Occipital lobe (tissue), 2 donors: ENCODE measurements around the gene AIFM1. TPM values are rescaled to one million over a fixed set of nuclear protein-coding genes. Genes with fewer than 3 reads are reported as not detected.

Experiments
- DNase-seq: peaks from one replicate; lab custom pipeline; 2025; lab: John Stamatoyannopoulos, UW
- total RNA-seq: library from RNA; depleted of rRNA; stranded (reverse); fragments of >200 nt; gene quantifications from one replicate; pipeline ENCODE4 v1.2.3, GENCODE V29; 2014

Gene AIFM1
- total RNA-seq, 1 donor from 2014 or later = 8.6 TPM

DNA sequence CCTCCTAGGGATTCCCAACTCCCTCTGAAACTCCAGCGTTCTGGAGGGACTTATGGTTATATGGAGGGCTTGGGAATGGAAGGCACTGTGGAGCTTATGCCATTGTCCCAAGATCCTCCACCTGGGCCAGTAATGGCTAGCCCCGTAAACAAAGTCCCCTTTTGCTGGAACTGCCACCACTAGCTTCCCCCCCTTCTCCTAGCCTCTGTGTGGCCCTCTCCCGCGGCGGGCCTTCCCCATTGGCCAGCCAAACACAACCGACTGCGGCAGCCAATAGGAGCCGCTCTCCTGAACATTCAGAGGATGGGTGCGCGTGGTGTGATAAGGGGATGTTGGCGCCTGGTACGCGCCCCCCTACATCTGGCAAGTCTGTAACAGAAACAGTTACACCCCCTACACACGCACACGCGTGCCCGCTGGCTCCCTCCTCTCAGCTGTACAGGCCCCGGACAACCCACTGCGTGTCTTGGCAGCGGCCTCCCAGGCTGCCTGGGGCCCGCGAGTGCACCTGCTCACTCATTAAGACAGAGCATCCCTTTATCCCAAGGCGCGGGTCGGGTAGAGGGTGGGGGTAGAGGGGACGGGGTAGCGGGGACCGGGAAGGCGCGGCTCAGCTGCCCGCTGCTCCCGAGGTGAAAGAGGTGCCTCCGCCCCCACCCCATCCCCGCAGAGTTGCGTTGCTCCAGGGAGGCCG, 5.3 kb upstream of the AIFM1 start:
- peak; percentile 76 for DNase-seq

DNA sequence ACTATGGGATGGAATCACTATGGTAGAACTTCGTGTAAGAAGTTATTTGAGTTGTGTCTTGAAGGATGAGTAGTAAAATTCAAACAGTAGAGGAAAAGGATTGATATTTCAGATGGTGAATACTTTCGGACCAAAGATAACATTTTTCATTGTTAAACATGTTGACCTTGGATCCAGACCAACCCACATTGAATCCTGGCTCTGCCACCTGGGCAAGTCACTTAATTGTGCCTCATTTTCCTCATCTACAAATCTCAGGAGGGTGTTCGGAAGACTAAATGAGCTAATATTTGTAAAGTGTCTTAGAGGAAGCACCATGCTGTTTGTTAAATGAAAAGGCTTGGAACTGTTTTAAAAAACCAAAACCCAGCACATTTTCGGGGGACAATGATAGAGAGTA, 1.4 kb upstream of the AIFM1 start:
- DNase-seq = no peak

DNA sequence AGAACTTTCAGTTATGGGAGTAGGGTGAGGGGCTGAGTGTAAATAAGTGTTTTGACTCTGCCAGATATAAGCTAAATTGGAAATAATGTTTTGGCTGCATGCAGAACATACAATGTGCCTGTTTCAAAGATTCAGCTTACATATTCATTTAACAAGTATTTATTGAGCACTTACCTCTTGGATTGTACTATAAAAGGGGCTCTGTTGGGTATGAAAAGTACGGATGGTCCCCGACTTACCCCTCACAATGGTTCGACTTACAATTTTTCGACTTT, 799 bp upstream of the AIFM1 start:
- no peak for DNase-seq

- peak; percentile 48 for DNase-seq
These were observed 399 bp downstream of the AIFM1 start for GRCh38 chrX:130165181-130165702.

- no peak for DNase-seq
These were observed 2.2 kb downstream of the AIFM1 start for GRCh38 chrX:130163398-130163797.

DNA sequence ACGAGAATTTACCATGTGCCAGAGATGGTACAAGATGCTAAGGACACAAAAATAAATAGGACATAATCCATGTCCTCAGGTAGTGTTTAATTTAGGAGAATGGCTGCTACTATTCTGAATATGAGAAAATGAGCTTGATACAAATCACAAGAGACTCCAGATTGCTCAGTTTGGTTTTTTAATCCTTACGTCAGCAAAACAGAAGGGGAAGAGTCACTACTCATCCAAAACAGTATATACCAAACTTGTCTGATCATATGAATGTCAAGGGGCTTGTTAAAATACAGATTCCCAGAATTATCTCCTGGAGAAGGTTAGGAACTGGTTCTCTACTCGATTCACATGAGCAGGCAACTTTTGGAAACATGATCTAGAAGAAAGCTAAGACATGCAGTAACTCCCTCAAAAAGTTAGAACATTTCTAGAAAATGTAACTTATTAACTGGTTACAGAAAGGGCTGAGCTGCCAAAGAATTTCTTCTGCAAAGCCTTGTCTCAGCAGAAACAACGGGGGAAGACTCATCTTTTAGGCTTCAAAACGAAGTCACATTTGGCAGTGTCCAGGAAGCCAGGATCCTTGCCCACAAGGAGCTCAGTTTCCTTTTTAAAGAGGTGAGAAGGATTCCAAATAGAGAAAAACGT, 3.4 kb downstream of the AIFM1 start:
- no peak for DNase-seq

DNA sequence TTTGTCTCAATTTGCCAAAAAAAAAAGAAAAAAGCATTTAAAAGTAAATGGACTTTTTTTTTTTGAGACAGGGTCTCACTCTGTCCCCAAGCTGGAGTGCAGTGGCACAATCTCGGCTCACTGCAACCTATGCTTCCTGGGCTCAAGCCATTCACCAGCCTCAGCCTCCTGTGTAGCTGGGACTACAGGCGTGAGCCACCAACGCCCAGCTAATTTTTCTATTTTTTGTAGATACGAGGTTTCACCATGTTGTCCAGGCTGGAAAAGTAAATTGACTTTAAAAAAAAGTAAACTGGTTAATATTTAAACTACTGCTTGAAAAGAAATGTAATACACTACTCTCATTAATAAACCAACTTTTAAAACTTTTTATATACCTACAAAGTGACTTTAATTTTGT, 5.9 kb downstream of the AIFM1 start:
- DNase-seq = no peak

DNA sequence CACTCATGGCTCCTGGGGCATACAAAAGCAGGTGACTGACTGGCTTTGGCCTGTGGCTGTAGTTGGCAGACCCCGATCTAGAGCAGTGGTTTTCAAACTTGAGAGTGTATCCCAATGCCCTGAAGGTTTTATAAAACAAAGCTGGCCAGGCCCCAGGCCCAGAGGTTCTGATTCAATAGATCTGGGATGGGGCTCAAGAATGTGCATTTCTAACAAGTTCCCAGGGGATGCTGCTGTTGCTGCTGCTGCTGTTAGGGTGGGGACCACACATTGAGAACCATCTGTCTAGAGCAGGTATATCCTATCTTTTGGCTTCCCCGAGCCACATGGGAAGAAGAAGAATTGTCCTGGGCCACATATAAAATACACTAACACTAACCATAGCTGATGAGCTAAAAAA, 7.3 kb downstream of the AIFM1 start:
- DNase-seq = no peak

DNA sequence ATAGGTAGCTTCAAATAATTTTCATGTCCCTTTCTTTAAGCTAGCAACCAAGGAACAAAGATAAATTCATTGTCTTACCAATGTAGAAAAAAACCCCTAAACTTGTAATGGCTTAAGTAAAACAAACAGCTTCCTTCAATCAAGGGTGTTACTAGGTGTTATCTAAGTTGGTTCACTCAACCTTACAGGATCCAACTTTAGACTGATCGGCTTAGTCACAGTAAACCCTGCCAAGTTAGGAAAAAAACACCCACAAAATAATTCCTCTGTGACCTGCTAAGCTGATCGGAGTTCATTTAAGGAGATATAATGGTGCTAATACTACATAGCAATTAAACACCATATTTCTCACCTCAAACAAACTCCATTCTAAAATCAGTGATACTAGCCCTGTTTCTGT, 10.1 kb downstream of the AIFM1 start:
- no peak for DNase-seq

GRCh38 chrX:130147631-130148030, 18.0 kb downstream of the AIFM1 start:
- no peak for DNase-seq

GRCh38 chrX:130145123-130145522, 20.5 kb downstream of the AIFM1 start:
- DNase-seq = no peak

GRCh38 chrX:130144509-130144908, 21.1 kb downstream of the AIFM1 start:
- no peak for DNase-seq

- no peak for DNase-seq
These were observed 26.0 kb downstream of the AIFM1 start for GRCh38 chrX:130139474-130140201.

GRCh38 chrX:130136961-130137360, 28.7 kb downstream of the AIFM1 start:
- DNase-seq = no peak

DNA sequence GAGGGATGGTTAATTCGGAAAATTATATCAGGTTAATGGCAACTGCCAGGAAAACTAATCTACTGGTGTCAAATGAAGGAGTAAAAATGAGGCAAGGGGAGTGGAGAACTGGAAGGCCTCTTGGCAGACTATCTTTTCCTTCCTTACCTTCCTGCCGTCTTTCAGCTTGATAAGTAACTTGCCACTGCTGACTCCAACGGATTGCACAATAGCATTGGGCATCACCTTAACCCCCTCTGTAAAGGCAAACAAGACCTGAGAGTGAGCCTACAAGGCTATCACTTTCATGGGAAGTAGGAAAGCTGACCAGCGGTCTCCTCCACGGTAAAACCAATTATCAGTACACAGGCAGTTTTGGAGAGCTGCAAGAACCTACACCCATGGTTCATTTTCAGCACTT, 29.1 kb downstream of the AIFM1 start:
- no peak for DNase-seq

DNA sequence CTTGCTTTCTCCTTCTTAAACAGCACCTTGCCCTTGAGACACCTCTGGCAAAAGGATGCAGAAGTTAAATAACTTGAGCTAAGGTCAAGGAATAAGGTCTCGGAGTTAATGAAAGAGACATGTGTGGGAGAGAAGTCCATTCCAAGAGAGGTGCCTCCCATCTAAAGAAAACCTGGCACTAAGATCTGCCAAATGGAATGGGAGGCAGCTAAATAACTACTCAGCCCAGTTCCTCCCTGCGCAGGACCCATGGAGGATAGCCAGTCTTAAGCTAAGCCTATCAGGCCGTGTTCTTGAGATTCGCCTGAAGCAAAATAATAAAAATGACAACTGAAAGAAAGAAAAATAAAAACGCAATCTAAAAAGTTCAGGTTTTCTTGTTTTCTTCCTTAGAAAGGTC, 34.7 kb downstream of the AIFM1 start:
- no peak for DNase-seq

- peak; percentile 10 for DNase-seq
These were observed 40.4 kb downstream of the AIFM1 start for GRCh38 chrX:130125091-130125874.

GRCh38 chrX:130124577-130124976, 41.1 kb downstream of the AIFM1 start:
- no peak for DNase-seq

DNA sequence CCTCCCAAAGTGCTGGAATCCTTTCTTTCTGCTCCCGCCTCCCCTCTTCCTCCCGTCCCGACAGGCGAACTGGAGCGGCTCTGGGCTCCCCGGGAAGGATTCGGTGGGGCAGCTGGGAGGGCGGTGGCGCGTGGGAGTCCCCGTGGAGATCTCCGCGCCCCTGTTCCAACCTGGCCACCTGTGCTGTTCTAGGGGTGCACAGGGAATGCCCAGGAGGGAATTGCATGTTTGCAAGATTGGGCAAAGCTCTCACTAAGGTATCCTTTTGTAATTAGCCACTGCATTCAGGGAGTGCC, 44.2 kb downstream of the AIFM1 start:
- no peak for DNase-seq

- DNase-seq = peak; percentile 45
These were observed 44.7 kb downstream of the AIFM1 start for GRCh38 chrX:130120746-130121504.

DNA sequence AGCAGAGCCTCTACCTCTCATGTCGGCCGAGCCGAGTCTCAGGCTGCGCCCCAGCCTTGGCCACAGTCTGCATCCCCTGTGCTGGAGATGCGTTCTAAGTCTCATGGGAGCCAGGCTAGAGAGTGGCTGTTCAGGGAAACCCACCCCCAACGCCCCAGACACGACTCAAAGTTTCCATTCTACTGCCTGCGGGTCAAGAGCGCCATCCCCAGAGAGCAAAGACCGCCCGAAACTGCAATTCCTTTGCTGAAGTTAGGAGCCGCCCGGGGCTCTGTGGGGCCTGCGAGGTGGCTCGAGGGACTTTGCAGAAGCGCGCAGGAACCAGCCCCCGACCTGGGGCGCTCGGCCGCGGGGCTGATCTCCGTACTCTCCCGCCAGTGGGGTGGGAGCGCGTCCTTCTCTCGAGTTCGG, 45.3 kb downstream of the AIFM1 start:
- DNase-seq = no peak
